Erythroblast (primary cell): ENCODE measurements around the gene VSIG10L2.

ENCODE experiments used
- GATA1 ChIP-seq: IDR thresholded peaks from 2 replicates; pipeline ENCODE4 v1.6.1; 2011; ENCODE audit warnings: low read depth, mild to moderate bottlenecking, control low read depth, low read length, moderate library complexity
- POLR2A ChIP-seq: IDR thresholded peaks from 2 replicates; pipeline ENCODE4 v1.6.1; 2011; ENCODE audit warnings: mild to moderate bottlenecking, low read length

- TF ChIP-seq POLR2A: no peak
- no peak for TF ChIP-seq GATA1
These were observed 43.4 kb upstream of the VSIG10L2 start for GRCh38 chr11:125902277-125902926.
